Peyer's patch (tissue), 4 donors: ENCODE measurements around the gene OPCML.

Experiments used
- POLR2A ChIP-seq, 2 donors: fragments of 450-650 bp; IDR thresholded peaks; one replicate each; pipeline ENCODE4 v1.5.1; 2017; ENCODE audit warnings: antibody characterized with exemption in 2 of 2, mild to moderate bottlenecking in 2 of 2, moderate library complexity in 2 of 2
- TF ChIP-seq, protein P1 (sequence below), 6 experiments: fragments of 450-650 bp in 4 of 6; fragments of 200-600 bp in 2 of 6; sonication (generic) in 1 of 6; IDR thresholded peaks; one replicate each; pipeline ENCODE4 v1.5.1; 2017 to 2019; ENCODE audit warnings: antibody characterized with exemption in 6 of 6, mild to moderate bottlenecking in 3 of 6, moderate library complexity in 1 of 6

DNA sequence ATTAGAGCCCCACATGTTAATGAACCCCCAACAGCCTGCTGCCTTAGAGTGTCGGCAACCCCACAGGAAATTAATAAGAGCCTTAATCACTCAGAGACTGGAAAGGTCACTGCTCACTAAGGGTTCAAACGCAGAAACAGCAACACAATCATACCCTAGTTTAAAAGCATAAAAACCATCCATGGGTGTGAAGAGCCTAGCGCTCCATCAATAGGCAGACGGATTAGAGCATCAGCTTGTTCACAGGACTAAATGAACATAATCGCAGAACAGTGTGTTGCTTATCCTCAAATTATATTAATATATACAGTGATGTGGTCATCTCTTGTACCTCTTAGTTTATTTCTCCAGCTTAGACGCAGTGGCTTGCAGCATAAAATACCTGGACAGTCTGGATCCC is 720.7 kb downstream of the OPCML start:
- TF ChIP-seq, protein P1, sequence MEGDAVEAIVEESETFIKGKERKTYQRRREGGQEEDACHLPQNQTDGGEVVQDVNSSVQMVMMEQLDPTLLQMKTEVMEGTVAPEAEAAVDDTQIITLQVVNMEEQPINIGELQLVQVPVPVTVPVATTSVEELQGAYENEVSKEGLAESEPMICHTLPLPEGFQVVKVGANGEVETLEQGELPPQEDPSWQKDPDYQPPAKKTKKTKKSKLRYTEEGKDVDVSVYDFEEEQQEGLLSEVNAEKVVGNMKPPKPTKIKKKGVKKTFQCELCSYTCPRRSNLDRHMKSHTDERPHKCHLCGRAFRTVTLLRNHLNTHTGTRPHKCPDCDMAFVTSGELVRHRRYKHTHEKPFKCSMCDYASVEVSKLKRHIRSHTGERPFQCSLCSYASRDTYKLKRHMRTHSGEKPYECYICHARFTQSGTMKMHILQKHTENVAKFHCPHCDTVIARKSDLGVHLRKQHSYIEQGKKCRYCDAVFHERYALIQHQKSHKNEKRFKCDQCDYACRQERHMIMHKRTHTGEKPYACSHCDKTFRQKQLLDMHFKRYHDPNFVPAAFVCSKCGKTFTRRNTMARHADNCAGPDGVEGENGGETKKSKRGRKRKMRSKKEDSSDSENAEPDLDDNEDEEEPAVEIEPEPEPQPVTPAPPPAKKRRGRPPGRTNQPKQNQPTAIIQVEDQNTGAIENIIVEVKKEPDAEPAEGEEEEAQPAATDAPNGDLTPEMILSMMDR (IDR thresholded peaks at IDR 0.05) = no peak
- TF ChIP-seq POLR2A (IDR thresholded peaks at IDR 0.05) = no peak
